Fibroblast of the aortic adventitia (primary cell): Measurements from ENCODE around the gene CAV1. TPM values are rescaled to one million over a fixed set of nuclear protein-coding genes. Genes with fewer than 3 reads are reported as not detected.

Source experiments
- DNase-seq: peaks from one replicate; pipeline ENCODE4 v3.0.0-alpha.2; 2010; ENCODE audit warnings: low read depth
- H3K4me3 ChIP-seq: 2 replicates; pipeline ENCODE4 v1.5.1; 2011; ENCODE audit warnings: low read depth, mild to moderate bottlenecking, control low read depth, low read length, moderate library complexity
- total RNA-seq: library from RNA; depleted of rRNA; stranded (reverse); fragments of >200 nt; gene quantifications from 2 replicates; pipeline ENCODE4 v1.2.3, GENCODE V29; 2012; ENCODE audit warnings: low replicate concordance
- TF ChIP-seq, protein P1 (sequence below): IDR thresholded peaks from 2 replicates; pipeline ENCODE4 v1.5.1; 2011; ENCODE audit warnings: mild to moderate bottlenecking, low read length, control low read depth, inconsistent platforms; ENCODE audit not compliant: insufficient read depth

Gene CAV1
- total RNA-seq, 1 donor = 598 TPM

DNA sequence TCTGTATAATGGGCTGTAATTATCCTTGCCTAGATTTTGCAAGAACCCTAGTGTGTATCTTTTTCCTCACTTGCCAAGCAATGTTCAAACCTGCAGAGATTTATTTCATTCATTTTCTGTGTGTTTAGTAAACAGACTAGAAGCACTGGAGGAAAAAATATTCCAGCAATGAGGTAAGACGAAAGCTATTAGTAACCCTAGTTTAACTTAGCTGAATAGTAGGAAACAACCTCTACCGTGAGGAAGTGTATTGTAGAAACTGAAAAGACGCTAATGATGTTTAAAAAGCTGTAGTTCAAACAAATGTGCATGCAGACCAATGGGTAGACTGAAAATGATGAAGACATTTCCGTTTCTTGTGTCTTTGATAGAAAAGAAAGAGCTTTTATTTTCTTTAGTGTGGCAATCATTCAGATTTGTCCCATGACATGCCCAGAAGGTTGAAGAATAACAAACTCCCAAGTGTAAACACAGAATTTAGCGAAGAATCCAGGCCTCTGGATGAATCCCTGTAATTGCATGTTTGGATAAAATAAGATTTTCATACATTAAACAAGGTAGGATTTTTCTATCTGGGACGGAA lies 20.7 kb downstream of the CAV1 start:
- TF ChIP-seq, protein P1, sequence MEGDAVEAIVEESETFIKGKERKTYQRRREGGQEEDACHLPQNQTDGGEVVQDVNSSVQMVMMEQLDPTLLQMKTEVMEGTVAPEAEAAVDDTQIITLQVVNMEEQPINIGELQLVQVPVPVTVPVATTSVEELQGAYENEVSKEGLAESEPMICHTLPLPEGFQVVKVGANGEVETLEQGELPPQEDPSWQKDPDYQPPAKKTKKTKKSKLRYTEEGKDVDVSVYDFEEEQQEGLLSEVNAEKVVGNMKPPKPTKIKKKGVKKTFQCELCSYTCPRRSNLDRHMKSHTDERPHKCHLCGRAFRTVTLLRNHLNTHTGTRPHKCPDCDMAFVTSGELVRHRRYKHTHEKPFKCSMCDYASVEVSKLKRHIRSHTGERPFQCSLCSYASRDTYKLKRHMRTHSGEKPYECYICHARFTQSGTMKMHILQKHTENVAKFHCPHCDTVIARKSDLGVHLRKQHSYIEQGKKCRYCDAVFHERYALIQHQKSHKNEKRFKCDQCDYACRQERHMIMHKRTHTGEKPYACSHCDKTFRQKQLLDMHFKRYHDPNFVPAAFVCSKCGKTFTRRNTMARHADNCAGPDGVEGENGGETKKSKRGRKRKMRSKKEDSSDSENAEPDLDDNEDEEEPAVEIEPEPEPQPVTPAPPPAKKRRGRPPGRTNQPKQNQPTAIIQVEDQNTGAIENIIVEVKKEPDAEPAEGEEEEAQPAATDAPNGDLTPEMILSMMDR = no peak
- DNase-seq = no peak
- no peak overlapping the region for H3K4me3 ChIP-seq

DNA sequence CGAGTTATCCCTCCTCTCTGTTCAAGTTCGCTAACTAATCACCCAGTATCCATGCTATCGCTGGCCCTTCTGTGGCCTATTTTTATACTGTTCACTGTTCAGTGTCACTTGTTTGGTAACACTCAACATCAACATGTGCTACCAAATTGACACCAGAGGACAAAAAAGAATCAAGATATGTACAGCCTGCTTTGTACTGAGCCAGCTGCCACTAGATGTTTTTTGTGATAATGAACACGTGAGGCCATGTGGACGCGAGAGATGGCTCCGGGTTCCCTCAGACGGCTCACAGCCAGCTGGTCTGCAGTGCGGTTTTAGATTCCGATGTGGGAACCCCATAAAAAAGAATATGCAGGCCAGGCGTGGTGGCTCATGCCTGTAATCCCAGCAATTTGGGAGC lies 21.2 kb downstream of the CAV1 start:
- H3K4me3 ChIP-seq = no peak overlapping the region
- DNase-seq = no peak
- TF ChIP-seq, protein P1 = no peak

DNA sequence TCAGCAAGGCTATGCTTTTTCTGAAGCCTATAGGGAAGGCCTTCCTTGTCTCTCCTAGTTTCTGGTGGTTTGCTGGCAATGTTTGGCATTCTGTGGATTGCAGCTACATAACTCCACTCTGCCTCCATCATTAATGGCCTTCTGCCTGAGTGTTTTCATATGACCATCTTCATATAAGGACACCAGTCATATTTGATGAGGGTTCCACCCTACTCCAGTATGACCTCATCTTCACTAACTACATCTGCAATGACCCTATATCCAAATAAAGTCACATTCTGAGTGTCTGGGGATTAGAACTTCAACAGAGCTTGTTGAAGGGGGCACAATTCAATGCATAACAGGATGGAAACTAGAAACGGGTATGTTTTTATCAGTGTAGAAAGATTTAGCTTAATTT lies 22.1 kb downstream of the CAV1 start:
- DNase-seq = no peak
- TF ChIP-seq, protein P1 = no peak
- H3K4me3 ChIP-seq = no peak overlapping the region

DNA sequence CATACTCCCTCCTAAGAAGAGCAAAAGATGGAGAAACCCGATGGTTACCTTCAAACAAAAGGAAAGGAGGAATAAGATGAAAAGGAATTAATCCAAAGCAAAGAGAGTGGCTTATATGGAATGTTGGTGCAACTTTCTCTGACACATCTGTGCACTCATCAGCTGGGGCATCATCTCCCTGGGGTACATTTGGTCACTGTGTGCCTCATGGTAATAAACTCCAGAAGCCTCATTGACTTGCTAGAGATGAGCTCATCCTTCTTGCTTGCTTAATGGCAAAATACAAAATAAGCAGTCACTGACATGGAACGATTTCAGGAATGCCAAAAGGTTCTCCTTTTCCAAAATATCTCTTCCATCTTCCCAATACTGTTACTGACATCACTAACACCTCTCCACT lies 22.5 kb downstream of the CAV1 start:
- TF ChIP-seq, protein P1 = no peak
- peak; percentile 35 for DNase-seq
- H3K4me3 ChIP-seq = no peak overlapping the region

DNA sequence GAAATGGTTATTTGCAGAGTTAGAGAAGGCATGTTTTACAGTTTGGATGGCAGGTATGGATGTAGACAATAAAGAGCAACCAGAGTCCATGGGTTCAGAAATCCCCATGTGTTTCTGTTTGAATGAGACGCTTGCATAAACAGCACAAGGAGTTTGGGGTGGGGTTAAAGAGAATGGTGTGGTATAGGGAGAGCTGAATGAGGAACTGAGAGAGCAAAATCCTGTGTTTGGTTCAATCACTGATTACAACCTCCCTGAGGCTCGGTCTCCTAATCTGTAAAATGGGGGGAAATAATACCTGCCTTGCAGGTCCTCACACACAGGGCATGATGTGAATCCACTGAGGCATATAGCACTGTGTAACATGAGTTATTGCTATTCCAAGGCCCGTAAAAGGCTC lies 23.7 kb downstream of the CAV1 start:
- H3K4me3 ChIP-seq = no peak overlapping the region
- TF ChIP-seq, protein P1 = no peak
- DNase-seq = no peak

DNA sequence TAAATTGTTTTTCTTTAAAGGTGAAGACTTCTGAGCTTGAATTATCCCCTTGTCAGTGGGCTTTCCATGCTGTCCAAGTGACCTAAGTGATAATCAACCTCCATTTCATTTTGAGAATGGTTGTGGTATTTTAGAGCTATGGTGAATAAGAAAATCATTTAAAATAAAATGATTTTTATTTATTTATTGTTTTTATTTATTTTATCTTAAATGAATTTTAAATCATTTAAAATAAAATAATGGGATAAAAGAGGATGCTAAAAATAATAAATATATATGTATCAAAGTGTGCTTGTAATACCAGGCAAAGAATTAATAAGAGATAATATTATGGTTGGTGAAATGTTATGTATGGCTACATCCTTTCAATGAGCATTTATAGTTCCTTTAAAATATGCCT lies 24.5 kb downstream of the CAV1 start:
- no peak overlapping the region for H3K4me3 ChIP-seq
- TF ChIP-seq, protein P1 = no peak
- DNase-seq = no peak

DNA sequence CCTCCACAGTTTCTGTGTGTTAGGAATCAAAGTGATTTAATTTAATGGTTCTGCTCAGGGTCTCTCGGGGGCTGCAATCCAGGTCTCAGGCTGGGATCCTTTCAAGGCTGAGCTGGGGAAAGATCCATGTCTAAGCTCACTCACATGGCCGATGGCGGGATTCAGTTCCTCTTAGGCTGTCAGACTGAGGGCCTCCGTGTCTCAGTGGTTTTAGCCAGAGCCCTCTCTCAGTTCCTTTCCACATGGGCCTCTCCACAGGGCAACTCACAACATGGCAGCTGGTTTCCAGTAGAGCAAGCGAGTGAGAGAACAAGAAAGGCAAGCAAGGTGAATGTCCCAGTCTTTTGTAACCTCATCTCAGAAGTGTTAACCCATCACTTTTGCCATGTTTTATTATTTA lies 26.9 kb downstream of the CAV1 start:
- no peak overlapping the region for H3K4me3 ChIP-seq
- TF ChIP-seq, protein P1 = no peak
- DNase-seq = no peak
